GM19035 (cell line): ENCODE data around the gene STK32B.
"Not testable (repeated sequence)": the region's sequence is repeated elsewhere in the genome, so short reads cannot be mapped to it uniquely, and the experiment has no call there.

ENCODE experiments used
- ATAC-seq: cut with Tn5 transposase; IDR thresholded peaks from one replicate; pipeline ENCODE4 v1.9.1; 2021; ENCODE audit not compliant: unreplicated experiment

The STK32B gene

DNA sequence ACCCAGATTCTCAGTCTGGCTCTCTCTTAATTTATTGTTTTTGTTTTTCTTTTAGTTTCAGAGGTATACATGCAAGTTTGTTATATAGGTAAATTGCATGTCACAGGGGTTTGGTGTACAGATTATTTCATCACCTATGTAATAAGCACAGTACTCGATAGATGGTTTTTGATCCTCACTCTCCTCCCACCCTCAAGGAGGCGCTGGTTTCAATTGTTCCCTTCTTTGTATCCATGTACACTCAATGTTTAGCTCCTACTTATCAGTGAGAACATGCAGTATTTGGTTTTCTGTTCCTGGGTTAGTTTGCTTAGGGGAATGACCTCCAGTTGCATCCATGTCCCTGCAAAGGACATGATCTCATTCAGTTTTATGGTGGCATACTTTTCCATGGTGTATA is 198.4 kb downstream of the STK32B start:
- ATAC-seq = no peak

DNA sequence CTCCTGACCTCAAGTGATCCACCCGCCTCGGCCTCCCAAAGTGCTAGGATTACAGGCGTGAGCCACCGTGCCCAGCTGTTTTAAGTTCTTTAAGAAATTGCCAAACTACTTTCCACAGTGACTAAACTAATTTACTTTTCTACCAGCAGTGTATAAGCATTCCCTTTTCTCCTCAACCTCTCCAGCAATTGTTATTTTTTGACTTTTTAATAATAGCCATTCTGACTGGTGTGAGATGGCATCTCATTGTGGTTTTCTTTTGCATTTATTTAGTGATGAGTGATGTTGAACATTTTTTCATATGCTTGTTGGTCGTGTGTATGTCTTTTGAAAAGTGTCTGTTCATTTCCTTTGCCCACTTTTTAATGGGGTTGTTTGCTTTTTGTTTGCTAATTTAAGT is 199.3 kb downstream of the STK32B start:
- not testable (repeated sequence) for ATAC-seq

DNA sequence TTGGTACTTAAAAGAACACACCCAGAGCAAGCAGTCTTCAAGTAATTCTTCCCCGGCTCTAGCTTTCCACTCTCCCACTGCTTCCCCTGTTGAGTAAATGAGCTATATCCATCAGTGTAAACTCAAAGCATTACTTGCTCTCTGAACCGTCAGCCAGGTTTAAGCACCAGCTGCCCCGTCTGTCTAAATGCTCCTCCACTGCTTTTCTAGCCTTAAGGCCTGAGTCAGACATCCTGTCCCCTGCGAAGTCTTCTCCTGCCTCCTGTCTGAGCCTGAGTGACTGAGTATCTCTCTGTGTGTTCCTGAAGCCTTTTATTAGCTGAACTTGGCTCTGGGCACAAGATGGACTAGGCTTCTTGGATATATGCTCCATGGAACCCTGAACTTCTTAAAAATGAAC is 205.1 kb downstream of the STK32B start:
- ATAC-seq = no peak

DNA sequence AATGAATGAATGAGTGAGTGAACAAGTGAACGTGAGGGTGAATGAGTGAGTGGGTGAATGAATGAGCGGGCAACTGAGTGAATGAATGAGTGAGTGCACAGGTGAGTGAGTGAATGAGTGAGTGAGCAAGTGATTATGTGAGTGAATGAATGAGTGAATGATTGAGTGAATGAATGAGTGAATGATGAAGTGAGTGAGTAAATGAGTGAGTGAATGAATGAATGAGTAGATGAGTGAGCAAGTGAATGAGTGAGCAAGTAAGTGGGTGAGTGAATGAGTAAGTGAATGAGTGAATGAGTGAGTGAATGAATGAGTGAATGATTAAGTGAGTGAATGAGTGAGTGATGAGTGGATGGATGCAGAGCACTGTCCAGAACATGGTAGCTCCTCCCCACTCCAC is 205.8 kb downstream of the STK32B start:
- ATAC-seq = no peak

DNA sequence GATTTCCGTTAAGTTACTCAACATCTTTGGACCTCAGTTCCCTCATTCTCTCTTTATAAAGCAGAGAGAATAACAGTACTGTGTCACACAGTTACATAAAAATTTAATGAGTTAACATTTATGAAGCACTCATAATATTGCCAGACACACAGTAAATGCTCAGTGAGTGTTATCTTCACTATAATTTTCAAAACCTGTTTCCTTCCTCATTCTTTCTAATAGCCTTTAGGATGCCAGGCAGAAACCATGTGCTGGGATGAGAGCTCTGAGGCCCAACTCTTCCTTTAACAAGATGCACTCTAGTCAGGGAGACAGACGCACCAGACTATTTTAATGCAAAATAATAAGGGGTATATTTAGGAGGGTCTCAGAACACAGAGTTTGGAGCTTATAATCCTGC is 208.2 kb downstream of the STK32B start:
- no peak for ATAC-seq

DNA sequence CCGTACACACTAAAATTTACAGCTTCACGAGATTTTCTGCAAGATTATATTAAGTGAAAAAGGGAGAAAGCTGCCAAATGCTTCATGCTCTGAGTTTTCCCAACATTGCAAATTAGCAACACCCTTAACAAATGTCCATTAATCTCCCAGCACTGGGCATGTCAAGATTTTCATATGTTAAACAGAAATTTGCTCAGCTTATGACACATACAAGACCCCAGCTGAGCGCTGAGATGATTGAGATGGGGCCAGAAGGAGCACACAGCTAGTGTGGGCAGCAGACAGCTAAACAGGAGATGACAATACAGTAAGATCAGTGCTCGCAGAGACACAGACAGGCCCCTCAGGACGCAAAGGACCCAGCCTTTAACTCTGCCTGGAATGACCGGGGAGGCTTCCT is 208.8 kb downstream of the STK32B start:
- ATAC-seq = no peak

DNA sequence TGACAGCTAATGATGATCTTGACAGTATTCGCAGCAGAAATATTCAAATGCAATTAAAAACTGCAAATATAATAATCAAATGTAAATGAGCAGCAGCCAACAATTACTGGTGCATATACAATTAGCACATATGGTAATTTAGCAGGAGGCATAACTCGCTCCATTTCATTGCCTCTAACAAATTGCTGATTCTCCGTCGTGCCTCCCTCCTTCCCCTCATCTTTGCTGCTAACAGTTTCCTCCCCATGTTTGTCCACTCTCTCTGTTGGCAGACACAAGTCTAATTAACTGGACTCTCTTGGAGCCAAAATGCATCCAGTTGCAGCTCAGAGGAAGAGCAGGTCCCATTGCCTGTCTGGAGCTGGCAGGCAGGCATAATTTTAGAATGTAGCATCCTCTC is 210.6 kb downstream of the STK32B start:
- no peak for ATAC-seq

DNA sequence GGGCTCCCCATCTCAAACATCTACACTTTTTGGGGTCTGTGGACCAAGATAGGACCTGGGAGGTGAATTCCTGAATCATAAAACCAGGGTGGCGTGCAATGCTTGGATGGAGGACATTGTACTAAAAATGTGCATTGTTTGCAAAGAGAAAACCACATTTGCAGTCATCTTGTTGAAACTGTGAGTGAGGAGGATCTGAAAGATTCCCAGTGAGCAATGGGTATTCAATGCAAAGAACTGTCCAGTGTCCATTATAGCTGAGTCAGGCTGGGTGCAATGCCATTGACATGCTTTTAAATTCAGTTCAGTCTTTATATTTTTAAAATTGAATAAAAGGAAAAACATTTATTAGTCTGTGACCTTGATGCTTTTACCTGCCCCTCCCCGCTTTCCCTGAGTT is 215.7 kb downstream of the STK32B start:
- ATAC-seq = no peak

DNA sequence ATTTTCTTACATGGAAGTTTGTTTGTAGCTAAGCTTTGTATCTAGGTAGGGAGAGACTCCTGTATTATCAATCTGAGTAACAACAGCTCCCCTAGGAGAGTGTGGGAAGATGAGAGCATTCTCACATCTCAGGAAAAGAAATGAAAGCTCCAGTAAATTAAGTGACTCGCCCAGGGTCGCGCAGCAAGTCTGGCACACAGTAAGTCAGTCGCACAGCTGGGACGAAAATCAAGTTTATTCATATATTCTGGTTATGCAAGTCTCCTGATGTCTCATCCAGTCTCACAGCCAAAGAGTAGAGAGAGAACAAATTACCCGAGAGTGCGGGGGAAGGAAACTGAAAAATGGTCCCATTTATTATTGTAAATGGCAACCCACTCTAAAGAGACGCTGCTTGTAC is 216.1 kb downstream of the STK32B start:
- no peak for ATAC-seq

DNA sequence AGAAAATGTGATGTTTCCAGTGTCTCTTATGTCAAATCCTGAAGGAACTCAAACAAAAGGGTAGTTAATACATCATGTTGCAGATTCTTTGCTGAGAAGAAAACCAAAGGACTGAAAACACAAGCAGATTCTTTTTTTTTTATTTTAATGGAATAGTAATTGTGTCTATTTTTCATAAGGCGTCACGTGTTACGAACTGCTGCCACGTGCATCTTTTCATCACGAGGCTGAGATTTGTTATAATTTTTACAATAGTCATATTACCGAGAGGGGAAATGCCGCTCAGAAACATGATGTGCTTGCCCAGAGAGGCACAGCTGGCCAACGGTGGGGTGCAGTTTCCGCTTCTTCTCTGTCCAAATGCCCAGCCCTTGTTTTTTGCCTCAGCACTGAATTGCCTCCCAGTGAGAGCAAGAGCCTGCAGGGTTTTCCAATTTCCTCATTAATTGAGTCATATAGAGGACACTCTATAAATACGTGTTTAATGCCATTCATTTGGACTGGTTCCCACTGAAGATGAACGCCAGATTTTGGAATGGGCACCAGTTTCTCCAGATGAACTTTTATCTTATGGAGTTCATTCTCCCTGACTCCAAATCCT is 225.3 kb downstream of the STK32B start:
- no peak for ATAC-seq

DNA sequence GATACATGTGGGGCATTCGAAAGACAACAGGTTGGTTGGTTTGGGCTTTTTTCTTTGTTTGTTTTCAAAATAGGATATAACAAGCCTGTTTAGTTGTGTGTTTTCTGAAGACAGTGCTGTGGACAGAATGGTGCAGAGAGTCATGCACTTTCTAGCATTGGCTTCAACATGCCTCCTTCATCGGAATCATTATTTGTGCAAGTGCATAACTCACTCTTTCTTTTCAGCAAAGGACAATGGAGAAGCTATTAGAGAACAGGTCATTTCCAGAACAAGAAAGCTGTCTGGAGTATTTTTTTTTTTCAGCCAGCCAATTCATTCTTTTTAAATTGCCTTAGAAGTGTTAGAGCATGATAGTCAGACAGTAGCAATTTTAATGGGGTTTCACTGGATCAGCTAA is 225.8 kb downstream of the STK32B start:
- ATAC-seq = no peak

DNA sequence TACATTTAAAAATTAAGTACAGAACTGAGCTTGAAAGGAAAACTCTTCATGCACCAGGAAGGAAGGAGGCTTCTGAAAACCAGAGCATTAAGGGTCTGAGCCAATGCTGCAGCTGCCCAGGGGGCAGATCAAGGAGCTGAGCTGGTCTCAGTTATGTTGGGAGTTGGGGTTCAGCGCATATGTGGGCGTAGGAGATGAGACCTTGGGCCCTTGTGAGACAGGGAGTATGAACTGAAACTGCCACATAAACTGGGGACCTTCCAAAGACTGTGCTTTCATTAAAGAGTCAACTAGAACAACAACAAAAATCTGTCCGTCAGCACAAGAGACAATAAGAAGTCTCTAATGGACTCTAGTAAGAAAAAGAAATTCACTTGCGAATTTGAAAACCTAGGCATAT is 226.9 kb downstream of the STK32B start:
- no peak for ATAC-seq

DNA sequence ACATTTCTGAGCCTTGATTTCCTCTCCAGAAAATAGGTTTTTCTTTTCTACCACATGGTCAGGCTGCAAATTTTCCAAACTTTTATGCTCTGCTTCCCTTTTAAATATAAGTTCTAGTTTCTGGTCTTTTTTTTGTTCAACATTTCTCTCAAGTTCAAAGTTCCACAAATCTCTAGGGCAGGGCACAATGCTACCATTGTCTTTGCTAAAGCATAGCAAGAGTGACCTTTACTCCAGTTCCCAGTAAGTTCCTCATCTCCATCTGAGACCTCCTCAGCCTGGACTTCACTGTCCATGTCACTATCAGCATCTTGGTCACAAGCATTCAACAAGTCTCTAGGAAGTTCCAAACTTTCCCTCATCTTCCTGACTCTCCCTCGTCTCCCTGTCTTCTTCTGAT is 228.8 kb downstream of the STK32B start:
- ATAC-seq = not testable (repeated sequence)

DNA sequence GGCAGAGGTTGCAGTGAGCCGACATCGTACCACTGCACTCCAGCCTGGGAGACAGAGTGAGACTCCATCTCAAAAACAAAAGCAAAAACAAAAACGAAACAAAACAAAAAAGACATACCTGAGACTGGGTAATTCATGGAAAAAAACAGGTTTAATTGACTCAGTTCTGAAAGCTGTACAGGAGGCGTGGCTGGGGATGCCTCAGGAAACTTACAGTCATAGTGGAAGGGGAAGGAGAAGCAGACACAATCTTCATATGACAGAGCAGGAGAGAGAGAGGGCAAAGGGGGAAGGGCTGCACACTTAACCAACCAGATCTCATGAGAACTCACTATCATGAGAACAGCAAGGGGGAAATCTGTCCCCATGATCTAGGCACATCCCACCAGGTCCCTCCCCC is 229.5 kb downstream of the STK32B start:
- ATAC-seq = no peak

DNA sequence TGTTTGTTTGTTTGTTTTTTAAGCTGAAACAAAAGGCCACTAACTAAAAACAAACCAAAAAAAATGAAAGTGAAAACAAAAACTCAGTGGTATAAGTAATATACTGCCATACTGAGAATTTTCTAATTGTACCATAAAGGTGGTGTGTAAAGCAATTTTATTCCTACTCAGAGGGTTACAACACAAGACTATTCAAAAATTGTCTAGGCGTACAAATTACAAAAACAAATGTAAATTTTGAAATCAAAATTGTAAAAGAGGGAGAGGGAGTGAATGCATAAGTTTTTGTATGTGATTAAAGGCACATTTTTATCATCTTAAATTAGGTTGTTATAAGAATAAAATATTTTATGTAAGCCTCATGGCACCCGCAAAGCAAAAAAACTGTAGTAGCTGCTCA is 232.6 kb downstream of the STK32B start:
- ATAC-seq = no peak

DNA sequence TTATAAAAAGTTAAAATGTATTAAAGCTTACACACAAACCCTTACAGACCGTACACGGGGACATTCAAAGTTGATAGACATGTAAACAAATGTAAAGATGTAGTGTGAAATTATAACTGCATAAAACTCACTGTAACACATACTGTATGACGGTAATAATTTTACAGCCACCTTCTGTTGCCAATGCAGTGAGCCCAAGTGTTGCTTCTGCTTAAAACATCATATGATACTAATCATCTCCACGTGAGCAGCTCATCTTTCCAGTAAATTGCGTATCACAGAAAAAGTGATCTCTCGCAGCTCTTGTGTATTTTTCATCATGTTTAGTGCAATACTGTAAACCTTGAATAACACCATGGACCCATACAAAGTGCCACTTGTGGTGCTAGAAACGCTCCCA is 233.2 kb downstream of the STK32B start:
- no peak for ATAC-seq

DNA sequence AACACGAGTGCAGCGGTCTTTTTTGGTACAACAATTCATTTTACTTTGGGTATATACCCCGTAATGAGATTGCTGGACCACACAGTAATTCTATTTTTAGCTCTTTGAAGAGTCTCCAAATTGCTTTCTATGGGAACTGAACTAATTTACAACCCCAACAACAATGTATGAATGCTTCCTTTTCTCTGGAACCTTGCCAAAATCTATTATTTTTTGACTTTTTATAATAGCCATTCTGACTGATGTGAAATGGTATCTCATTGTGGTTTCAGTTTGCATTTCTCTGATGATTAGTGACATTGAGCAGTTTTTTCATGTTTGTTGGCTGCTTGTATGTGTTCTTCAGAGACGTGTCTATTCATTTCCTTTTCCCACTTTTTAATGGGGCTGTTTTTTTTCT is 240.8 kb downstream of the STK32B start:
- ATAC-seq = no peak

DNA sequence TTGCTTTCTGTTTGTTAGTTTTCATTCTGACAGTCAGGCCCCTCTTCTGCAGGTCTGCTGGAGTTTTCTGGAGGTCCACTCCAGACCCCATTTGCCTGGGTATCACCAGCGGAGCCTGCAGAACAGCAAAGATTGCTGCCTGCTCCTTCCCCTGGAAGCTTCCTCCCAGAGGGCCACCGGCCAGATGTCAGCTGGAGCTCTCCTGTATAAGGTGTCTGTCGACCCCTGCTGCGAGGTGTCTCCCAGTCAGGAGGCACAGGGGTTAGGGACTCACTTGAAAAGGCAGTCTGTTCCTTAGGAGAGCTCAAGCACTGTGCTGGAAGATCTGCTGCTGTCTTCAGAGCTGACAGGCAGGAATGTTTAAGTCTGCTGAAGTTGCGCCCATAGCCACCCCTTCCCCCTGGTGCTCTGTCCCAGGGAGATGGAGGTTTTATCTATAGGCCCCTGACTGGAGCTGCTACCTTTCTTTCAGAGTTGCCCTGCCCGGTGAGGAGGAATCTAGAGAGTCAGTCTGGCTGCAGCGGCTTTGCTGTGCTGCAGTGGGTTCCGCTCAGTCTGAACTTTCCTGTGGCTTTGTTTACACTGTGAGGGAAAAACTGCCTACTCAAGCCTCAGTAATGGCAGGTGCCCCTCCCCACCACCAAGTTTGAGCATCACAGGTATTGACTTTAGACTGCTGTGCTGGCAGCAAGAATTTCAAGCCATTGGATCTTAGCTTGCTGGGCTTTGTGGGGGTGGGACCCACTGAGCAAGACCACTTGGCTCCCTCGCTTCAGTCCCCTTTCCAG is 246.9 kb downstream of the STK32B start:
- not testable (repeated sequence) for ATAC-seq

DNA sequence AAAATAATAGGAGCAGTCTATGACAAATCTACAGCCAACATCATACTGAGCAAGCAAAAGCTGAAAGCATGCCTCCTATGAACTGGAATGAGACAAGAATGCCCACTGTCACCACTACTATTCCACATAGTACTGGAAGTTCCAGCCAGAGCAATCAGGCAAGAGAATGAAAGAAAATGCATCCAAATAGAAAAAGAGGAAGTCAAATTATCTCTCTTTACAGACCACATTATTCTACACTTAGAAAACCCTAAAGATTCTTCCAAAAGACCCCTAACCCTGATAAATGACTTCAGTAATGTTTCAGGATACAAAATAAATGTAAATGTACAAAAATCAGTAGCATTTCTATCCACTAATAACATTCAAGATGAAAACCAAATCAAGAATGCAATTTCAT is 249.0 kb downstream of the STK32B start:
- ATAC-seq = no peak

DNA sequence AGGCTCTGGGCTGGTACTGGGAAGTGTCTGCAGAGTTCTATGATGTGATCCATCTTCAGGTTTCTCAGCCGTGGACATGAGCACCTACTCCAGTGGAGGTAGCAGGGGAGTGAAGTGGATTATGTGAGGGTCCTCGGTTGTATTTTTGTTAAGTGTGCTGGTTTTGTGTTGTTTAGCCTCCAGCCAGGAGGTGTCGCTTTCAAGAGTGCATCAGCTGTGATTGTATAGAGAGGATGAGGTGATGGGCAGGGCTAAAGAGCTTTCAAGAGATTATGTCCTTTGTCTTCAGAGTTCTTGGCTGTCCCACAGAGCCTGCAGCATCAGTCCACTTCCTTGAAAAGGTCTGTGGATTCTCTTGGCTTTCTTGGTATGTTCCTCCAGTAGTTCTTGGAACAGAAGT is 256.6 kb downstream of the STK32B start:
- ATAC-seq = no peak

DNA sequence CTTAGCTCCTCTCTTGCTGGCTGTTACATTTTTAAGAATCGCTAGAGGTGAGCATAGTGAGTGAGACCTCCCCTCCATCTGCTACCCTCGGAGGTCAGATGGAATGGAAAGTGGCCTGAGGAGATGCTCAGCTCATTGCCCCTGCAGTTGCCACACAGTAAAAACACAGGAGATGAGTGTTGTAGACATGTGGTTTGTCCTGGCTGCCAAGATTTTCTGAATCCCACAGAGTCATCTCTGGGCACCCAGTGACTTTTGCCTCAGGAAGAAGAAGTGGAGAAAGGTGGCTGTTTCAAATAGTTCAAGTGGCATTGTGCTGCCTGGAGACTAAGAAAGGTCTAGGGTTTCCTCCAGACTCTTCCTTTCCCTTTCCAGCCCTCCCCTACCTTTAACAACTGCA is 271.0 kb downstream of the STK32B start:
- ATAC-seq = no peak

DNA sequence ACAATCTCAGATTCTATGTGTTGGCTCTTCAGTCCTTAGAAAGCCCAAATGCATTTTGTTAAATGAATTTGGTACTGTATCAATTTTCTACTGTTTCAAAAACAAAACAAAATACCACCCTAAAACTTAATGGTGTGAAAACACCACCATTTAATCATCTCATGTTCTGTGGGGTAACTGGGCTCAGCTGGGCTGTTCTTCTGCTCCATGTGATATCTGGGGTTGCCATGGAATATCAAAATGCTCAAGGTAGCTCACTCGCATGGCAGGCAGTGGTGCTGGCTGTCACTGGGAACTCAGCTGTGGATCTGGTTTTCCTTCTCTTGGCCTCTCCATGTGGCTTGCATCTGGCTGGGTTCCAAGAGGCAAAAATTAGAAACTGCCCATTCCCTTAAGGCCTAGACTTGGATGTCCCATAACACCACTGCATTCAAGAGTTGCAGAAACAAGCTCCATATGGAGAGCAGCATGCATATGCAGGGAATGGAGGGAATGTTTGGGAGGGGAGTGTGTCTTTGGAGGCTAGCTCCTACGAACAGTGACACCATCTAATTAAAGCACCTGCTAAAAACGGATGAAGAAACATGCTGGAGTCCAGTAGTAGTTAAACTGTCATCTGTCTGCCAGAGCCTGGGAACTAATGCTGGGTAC is 279.2 kb downstream of the STK32B start:
- ATAC-seq = no peak
